ENCODE data around the gene HYAL3. TPM values are rescaled to one million over a fixed set of nuclear protein-coding genes. Genes with fewer than 3 reads are reported as not detected.

Gene HYAL3
- total and polyA plus RNA-seq, 2 of the 13 experiments (the other 11 are each of a cell fraction or from before 2014, with no cell fraction given): 5.5 to 10.4 TPM

DNA sequence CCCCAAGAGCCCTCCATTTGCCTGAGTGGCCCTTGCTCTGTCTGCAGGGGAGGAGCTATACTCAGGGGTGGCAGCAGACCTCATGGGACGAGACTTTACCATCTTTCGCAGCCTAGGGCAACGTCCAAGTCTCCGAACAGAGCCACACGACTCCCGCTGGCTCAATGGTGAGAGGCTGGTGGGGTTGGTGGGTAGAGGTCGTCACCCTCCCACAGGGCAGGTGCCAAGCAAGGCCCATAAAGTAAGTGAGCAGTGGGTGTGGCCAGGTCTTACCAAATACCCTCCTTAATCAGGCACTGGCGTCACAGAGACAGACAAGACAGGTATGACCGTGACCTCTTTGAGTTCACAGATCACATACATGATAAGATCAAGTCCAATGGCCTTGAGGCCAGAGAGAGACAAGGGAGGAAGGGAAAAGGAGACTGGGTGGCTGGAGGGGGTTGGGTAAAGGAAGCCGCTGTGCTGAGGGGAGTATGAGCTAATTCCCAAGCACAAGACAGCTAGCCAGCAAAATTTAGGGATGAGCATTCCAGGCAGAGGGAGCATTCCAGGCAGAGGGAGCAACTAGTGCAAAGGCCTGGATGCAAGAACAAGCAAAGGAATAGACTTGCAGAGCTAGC lies 27.8 kb downstream of the HYAL3 start (continued):
- TF ChIP-seq ZNF335 (CRISPR knock-in tag; IDR thresholded peaks at IDR 0.05): no peak
- peak; percentile 70; the same call in 1 of the 2 replicates for TF ChIP-seq CREM (IDR thresholded peaks at IDR 0.05)
- no peak for TF ChIP-seq CREM (CRISPR knock-in tag; IDR thresholded peaks at IDR 0.05)
- TF ChIP-seq FOSL2 (CRISPR knock-in tag; IDR thresholded peaks at IDR 0.05): peak; percentile 56; the same call in 1 of the 2 replicates
- TF ChIP-seq CBX5 (CRISPR knock-in tag; IDR thresholded peaks at IDR 0.05; ENCODE audit: borderline replicate concordance): peak; percentile 20; the same call in 1 of the 2 replicates
- TF ChIP-seq PPARG (CRISPR knock-in tag; conservative IDR thresholded peaks at IDR 0.05): 0 out of 2 replicates have a peak, but pooled peaks have one; percentile 20
- peak; percentile 51; the same call in 1 of the 2 replicates for TF ChIP-seq PHF21A (CRISPR knock-in tag; IDR thresholded peaks at IDR 0.05)
- TF ChIP-seq, protein P1, sequence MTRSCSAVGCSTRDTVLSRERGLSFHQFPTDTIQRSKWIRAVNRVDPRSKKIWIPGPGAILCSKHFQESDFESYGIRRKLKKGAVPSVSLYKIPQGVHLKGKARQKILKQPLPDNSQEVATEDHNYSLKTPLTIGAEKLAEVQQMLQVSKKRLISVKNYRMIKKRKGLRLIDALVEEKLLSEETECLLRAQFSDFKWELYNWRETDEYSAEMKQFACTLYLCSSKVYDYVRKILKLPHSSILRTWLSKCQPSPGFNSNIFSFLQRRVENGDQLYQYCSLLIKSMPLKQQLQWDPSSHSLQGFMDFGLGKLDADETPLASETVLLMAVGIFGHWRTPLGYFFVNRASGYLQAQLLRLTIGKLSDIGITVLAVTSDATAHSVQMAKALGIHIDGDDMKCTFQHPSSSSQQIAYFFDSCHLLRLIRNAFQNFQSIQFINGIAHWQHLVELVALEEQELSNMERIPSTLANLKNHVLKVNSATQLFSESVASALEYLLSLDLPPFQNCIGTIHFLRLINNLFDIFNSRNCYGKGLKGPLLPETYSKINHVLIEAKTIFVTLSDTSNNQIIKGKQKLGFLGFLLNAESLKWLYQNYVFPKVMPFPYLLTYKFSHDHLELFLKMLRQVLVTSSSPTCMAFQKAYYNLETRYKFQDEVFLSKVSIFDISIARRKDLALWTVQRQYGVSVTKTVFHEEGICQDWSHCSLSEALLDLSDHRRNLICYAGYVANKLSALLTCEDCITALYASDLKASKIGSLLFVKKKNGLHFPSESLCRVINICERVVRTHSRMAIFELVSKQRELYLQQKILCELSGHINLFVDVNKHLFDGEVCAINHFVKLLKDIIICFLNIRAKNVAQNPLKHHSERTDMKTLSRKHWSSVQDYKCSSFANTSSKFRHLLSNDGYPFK (CRISPR knock-in tag; IDR thresholded peaks at IDR 0.05; ENCODE audit: borderline replicate concordance): no peak
- TF ChIP-seq, protein P2, sequence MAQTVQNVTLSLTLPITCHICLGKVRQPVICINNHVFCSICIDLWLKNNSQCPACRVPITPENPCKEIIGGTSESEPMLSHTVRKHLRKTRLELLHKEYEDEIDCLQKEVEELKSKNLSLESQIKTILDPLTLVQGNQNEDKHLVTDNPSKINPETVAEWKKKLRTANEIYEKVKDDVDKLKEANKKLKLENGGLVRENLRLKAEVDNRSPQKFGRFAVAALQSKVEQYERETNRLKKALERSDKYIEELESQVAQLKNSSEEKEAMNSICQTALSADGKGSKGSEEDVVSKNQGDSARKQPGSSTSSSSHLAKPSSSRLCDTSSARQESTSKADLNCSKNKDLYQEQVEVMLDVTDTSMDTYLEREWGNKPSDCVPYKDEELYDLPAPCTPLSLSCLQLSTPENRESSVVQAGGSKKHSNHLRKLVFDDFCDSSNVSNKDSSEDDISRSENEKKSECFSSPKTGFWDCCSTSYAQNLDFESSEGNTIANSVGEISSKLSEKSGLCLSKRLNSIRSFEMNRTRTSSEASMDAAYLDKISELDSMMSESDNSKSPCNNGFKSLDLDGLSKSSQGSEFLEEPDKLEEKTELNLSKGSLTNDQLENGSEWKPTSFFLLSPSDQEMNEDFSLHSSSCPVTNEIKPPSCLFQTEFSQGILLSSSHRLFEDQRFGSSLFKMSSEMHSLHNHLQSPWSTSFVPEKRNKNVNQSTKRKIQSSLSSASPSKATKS (CRISPR knock-in tag; IDR thresholded peaks at IDR 0.05): no peak
- TF ChIP-seq, protein P3, sequence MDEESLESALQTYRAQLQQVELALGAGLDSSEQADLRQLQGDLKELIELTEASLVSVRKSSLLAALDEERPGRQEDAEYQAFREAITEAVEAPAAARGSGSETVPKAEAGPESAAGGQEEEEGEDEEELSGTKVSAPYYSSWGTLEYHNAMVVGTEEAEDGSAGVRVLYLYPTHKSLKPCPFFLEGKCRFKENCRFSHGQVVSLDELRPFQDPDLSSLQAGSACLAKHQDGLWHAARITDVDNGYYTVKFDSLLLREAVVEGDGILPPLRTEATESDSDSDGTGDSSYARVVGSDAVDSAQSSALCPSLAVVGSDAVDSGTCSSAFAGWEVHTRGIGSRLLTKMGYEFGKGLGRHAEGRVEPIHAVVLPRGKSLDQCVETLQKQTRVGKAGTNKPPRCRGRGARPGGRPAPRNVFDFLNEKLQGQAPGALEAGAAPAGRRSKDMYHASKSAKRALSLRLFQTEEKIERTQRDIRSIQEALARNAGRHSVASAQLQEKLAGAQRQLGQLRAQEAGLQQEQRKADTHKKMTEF (CRISPR knock-in tag; IDR thresholded peaks at IDR 0.05): no peak
- no peak for TF ChIP-seq GLI4 (CRISPR knock-in tag; IDR thresholded peaks at IDR 0.05; ENCODE audit: borderline replicate concordance)
- TF ChIP-seq HNF4A (CRISPR knock-in tag; IDR thresholded peaks at IDR 0.05): peak; percentile 75
- TF ChIP-seq ZNF724P (CRISPR knock-in tag; IDR thresholded peaks at IDR 0.05; ENCODE audit: borderline replicate concordance): 0 out of 2 replicates have a peak, but pooled peaks have one; percentile 62
- no peak for TF ChIP-seq HNF4G (IDR thresholded peaks at IDR 0.05; ENCODE audit: borderline replicate concordance, low read depth, low read length)
- peak; percentile 58; the same call in 1 of the 2 replicates for TF ChIP-seq HNF4G (CRISPR knock-in tag; IDR thresholded peaks at IDR 0.05; ENCODE audit: borderline replicate concordance, low read depth)
- no peak for TF ChIP-seq ZNF33B (CRISPR knock-in tag; IDR thresholded peaks at IDR 0.05)
- TF ChIP-seq MBNL3 (CRISPR knock-in tag; conservative IDR thresholded peaks at IDR 0.05): no peak
- peak; percentile 71; the same call in 1 of the 2 replicates for TF ChIP-seq GATA4 (IDR thresholded peaks at IDR 0.05; ENCODE audit: borderline replicate concordance, low read depth)
- peak; percentile 79 for TF ChIP-seq SAP130 (CRISPR knock-in tag; IDR thresholded peaks at IDR 0.05; ENCODE audit: low read depth)
- TF ChIP-seq ZNF879 (CRISPR knock-in tag; IDR thresholded peaks at IDR 0.05): 0 out of 2 replicates have a peak, but pooled peaks have one; percentile 23
